Spinal cord (tissue), 10 donors: Measurements from ENCODE around the gene SNX22. TPM values are rescaled to one million over a fixed set of nuclear protein-coding genes. Genes with fewer than 3 reads are reported as not detected.
A peak's percentile ranks its signal among the peaks of the same experiment; 100 is the strongest.

Source experiments
- DNase-seq, 6 donors: peaks; one replicate each; pipeline versions ENCODE4 v3.0.0 to v3.0.0-alpha.2; 2013 to 2015; ENCODE audit warnings: low spot score in 6 of 6, low read depth in 4 of 6
- H3K27ac ChIP-seq: one replicate; pipeline ENCODE4 v1.5.1; 2013; ENCODE audit warnings: low read depth, low read length, control low read depth
- H3K27me3 ChIP-seq: one replicate; pipeline ENCODE4 v1.6.1; 2013; ENCODE audit warnings: low read length; ENCODE audit not compliant: control insufficient read depth, insufficient read depth
- H3K36me3 ChIP-seq: one replicate; pipeline ENCODE4 v1.6.1; 2013; ENCODE audit warnings: low read length; ENCODE audit not compliant: control insufficient read depth, insufficient read depth
- H3K4me1 ChIP-seq: one replicate; pipeline ENCODE4 v1.6.1; 2013; ENCODE audit warnings: low read length; ENCODE audit not compliant: control insufficient read depth, insufficient read depth
- H3K4me3 ChIP-seq: one replicate; pipeline ENCODE4 v1.5.1; 2013; ENCODE audit warnings: low read depth, low read length, control low read depth
- H3K9me3 ChIP-seq: one replicate; pipeline ENCODE4 v1.6.1; 2013; ENCODE audit warnings: low read length; ENCODE audit not compliant: control insufficient read depth, insufficient read depth
- WGBS: methylation state at CpG from one replicate; pipeline ENCODE4 v1.1.5; 2013; ENCODE audit warnings: missing lambda C conversion rate; ENCODE audit not compliant: insufficient coverage; 5-methylcytosine and 5-hydroxymethylcytosine counted together
- polyA plus RNA-seq, 2 donors: library from polyadenylated mRNA; unstranded; fragments of 120-200 nt; gene quantifications; one replicate each; pipeline ENCODE4 v1.2.1, GENCODE V29; 2013; ENCODE audit not compliant: insufficient read length in 2 of 2
- total RNA-seq, 2 donors: library from RNA; depleted of rRNA in 1 of 2; stranded (reverse); fragments of 120-200 nt in 1 of 2; fragments of >200 nt in 1 of 2; gene quantifications; one replicate each; pipeline versions ENCODE4 v1.2.3 to v1.2.4, GENCODE V29; 2013 to 2014
- donor health status: healthy.

SNX22 gene
- total and polyA plus RNA-seq, 4 donors: 9.9 to 35.2 (median 21.7) TPM

DNA sequence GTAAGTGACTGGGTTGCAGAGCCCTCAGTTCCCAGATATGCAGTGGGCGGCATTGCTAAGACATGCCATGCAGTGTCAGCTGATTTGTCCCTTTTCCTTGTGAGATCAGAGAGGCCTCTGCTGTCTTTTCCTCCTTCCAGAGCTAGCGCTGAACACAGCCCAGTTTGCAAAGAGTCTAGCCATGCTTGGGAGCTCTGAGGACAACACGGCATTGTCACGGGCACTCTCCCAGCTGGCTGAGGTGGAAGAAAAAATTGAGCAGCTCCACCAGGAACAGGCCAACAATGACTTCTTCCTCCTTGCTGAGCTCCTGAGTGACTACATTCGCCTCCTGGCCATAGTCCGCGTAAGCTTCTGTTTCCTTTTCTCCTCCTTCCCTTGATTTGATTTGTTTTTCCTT, 20.0 kb upstream of the SNX22 start:
- no peaks in the 10 kb centered on the region for H3K9me3 ChIP-seq
- H3K27ac ChIP-seq: no peak overlapping the region
- no peaks in the 10 kb centered on the region for H3K27me3 ChIP-seq
- H3K4me3 ChIP-seq: no peak overlapping the region
- no peak for DNase-seq
- peaks cover 76% of the 10 kb centered on the region for H3K36me3 ChIP-seq
- H3K4me1 ChIP-seq: peaks cover 9% of the 10 kb centered on the region
- WGBS: 94% methylated on average over 7 of the region's 7 CpGs

DNA sequence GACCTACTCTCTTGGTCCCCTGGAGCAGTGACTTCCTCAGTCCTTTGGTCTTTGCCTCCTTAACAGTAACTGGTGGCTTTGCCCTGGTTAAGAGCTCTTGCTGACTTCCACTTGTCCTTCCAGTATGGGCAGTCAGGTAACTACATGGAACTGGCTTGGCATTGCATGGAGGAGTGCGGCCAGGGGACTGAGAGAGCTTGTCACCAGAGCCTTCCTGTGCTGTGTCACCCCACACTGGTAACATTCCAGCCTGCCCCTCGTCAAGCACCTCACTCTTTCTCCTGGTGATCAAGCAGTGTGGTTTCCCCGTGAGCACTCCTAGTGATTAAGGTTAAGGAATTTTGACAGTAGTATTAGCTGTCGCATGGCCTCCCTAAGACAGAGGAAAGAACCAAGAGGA, 19.3 kb upstream of the SNX22 start:
- DNase-seq: no peak
- Histone ChIP-seq H3K9me3 (no peaks in the 10 kb centered on the region), H3K36me3 (peaks cover 79% of the 10 kb centered on the region), H3K27me3 (no peaks in the 10 kb centered on the region), H3K27ac (no peak overlapping the region), H3K4me3 (no peak overlapping the region), H3K4me1 (peaks cover 12% of the 10 kb centered on the region)
- WGBS: 100% methylated on average over 2 of the region's 4 CpGs

DNA sequence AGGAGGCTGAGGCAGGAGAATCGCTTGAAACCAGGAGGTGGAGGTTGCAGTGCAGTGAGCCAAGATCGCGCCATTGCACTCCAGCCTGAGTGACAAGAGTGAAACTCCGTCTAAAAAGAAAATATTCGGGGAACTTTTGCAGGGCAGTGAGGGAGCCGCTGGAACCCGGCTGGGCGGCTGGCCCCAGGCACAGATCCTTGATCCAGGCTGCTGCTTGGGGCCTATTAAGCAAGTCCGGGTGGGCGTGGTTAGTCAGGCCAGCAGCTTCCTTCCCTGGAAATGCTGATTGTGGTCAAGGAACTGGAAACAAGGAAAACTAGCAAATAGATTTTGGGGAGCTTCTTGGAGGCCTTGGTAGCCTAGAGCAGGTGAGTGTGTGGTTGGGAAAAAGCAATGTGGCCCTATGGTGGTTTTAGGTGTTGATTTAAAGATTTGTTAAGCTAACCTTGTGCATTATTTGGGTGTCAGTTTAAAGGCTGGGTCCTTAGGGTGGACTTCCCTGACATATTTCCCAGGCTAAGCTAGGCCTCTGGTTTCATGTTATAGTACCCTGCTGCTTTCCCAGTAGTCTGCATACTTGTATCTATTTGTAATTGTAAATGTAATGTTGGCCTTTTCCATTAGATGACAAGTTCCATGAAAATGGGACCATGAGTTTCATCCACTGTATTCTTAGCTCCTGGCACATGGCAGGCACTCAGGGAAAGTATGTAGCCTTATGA, 17.7 kb upstream of the SNX22 start:
- WGBS: 96% methylated on average over 10 of the region's 10 CpGs
- Histone ChIP-seq H3K27me3 (no peaks in the 10 kb centered on the region), H3K36me3 (peaks cover 90% of the 10 kb centered on the region), H3K4me1 (peaks cover 13% of the 10 kb centered on the region), H3K9me3 (no peaks in the 10 kb centered on the region), H3K4me3 (no peak overlapping the region), H3K27ac (no peak overlapping the region)
- no peak for DNase-seq

DNA sequence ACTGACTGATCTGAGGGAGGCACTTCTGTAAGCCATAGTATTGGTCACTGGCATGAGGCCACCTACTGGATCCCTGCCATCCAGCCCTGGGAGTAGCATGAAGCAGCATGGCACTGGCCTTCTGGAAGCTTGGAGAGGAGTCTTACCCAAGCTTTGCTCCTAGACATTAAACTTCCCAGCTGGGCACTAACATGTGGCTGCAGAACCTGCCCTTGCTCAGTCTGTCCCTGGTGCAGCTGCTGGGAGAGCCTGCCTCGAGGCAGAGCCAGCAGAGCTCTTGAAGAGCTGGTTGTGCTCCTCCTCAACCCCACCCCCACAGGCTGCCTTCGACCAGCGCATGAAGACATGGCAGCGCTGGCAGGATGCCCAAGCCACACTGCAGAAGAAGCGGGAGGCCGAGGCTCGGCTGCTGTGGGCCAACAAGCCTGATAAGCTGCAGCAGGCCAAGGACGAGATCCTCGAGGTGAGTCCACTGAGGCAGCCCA, 17.1 kb upstream of the SNX22 start:
- peak overlapping the region; percentile 4 for H3K27ac ChIP-seq
- peaks cover 13% of the 10 kb centered on the region for H3K4me1 ChIP-seq
- 55% methylated on average over 9 of the region's 9 CpGs for WGBS
- H3K4me3 ChIP-seq: no peak overlapping the region
- H3K9me3 ChIP-seq: no peaks in the 10 kb centered on the region
- H3K27me3 ChIP-seq: no peaks in the 10 kb centered on the region
- DNase-seq: peak in 2 of 6 donors; percentile 68 to 72
- H3K36me3 ChIP-seq: peaks cover 87% of the 10 kb centered on the region

DNA sequence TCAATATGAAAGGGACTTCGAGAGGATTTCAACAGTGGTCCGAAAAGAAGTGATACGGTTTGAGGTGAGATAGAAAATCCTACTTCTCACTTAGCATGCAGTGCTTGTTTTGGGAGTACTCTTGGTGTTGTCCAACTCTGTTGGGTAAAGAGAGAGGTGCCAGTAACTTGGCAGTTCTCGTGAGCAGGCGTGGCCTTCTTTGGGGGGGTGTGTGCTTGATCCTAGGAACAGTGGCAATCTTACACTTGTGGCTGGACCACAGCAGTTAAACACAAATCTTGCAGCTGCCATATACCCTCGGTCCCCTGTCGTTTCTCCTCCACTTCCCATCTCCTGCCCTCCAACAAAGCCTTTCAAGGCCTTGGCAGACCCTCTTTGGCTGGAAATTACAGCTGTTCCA, 15.2 kb upstream of the SNX22 start:
- Histone ChIP-seq H3K36me3 (peaks cover 77% of the 10 kb centered on the region), H3K27ac (no peak overlapping the region)
- WGBS: 88% methylated on average over 3 of the region's 7 CpGs

DNA sequence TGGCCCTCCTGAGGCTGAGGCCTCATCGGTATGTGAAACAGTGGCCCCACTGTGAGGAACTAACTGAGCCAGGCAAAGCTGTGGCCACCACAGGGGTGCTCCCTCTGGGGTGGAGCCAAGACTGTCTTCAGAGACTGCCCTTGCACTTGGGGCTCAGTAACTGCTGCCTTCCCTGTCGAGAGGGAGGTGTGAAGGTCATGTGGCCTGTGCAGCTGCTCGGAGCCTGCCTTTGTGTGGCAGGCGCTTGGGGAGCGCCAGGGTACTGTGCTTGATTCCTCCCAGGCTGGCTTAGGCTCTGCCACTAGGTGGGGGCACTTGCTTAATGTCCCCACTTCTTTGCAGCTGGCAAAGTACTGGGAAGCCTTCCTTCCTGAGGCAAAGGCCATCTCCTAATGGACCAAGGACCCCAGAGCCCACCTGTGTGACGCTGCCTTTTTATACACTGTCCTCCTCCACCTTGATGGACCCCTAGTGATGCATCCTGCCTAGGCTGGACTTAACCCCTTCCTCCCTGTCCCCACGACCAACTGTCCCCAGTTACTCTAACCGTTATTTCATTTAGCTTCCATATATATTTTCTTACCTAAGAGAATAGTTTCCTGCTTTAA, 14.2 kb upstream of the SNX22 start:
- Histone ChIP-seq H3K4me3 (no peak overlapping the region), H3K4me1 (peaks cover 13% of the 10 kb centered on the region), H3K27me3 (no peaks in the 10 kb centered on the region), H3K36me3 (peaks cover 76% of the 10 kb centered on the region), H3K9me3 (no peaks in the 10 kb centered on the region), H3K27ac (no peak overlapping the region)
- DNase-seq: no peak
- 55% methylated on average over 7 of the region's 8 CpGs for WGBS

More for the DNA sequence above, 15.2 kb upstream of the SNX22 start:
- no peak overlapping the region for H3K4me3 ChIP-seq
- no peaks in the 10 kb centered on the region for H3K27me3 ChIP-seq
- peaks cover 13% of the 10 kb centered on the region for H3K4me1 ChIP-seq
- H3K9me3 ChIP-seq: no peaks in the 10 kb centered on the region
- DNase-seq: no peak

DNA sequence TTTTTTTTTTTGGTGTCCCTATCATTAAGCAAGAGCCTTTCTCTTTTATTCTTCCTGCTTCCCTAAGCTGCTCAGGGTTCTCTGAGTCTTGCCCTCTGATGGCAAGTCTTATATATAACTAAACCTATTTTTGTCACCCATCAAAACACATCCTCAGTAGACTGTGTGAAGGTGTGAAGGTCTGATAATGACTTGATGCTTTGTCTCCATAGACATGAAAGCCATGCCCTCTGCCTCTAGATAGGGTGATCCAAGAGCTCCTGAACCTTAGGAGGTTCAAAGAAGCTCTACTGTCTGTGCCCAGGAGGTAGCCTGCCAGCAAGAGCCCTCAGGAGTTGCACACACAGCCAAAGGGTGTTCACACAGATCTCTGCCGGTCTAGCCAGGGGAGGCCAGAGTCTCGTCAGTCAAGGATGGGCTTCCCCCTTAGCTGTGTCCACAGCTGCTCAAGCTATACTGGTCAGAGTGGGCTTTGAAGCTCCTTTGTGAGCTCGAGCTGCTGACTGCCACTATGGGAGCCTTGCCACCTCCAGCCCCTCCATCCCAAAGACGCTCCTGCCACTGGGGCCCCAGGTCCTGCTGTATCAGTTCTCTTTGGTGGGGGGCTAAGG, 13.1 kb upstream of the SNX22 start:
- 95% methylated on average over 3 of the region's 4 CpGs for WGBS
- H3K27ac ChIP-seq: no peak overlapping the region
- H3K9me3 ChIP-seq: no peaks in the 10 kb centered on the region
- no peaks in the 10 kb centered on the region for H3K27me3 ChIP-seq
- peaks cover 72% of the 10 kb centered on the region for H3K36me3 ChIP-seq
- no peak overlapping the region for H3K4me3 ChIP-seq
- peaks cover 13% of the 10 kb centered on the region for H3K4me1 ChIP-seq
- no peak for DNase-seq

DNA sequence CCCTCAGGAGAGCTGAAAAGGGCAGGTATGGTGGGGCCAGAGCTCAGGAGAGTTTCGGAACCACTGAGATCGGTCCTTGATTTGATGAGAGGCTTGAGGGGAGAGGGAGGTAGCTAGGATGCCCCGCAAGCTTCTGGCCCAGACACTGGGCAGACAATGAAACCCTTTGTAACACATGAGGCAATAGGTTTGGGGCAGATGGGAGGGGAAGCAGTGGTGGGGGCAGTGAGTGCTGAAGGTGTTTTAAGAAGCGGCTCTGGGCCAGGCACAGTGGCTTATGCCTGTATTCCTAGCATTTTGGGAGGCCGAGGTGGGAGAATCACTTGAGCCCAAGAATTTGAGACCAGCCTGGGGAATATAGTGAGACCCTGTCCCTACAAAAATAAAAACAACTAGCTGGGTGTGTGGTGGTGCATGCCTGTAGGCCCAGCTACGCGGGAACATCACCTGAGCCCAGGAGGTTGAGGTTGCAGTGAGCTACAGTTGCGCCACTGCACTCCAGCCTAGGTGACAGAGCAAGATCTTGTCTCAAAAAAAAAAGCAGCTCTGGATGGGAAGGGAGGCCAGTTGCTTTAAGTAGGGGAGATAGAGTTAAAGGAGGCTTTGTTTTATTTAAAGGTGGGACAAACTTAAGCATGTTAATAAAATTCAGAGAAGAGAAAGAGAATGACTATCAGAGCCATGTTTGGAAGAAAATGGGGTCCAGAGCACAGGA, 9.6 kb upstream of the SNX22 start:
- Histone ChIP-seq H3K4me1 (peaks cover 28% of the 10 kb centered on the region), H3K27ac (no peak overlapping the region), H3K36me3 (peaks cover 61% of the 10 kb centered on the region), H3K4me3 (no peak overlapping the region), H3K27me3 (no peaks in the 10 kb centered on the region), H3K9me3 (no peaks in the 10 kb centered on the region)
- 92% methylated on average over 7 of the region's 8 CpGs for WGBS
- DNase-seq: no peak

DNA sequence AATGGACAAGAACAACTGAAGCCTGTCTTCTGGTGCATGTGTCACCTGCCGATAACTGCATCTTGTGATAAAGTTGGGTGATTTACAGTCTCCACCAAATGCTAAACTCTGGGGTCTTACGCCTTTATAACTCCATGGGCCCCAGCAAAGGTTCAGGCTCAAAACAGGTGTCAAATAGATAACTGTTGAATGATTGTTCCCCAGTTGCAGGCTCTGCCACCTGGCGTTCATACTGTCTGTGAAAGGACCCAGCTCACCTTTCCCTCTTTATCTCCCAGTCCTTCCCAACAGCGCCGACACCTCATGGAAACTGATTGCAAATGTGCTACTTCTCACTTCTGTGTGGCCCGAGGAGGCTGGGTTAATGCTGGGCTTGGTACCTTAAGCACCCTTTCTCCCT, 8.3 kb upstream of the SNX22 start:
- WGBS: 94% methylated on average over 4 of the region's 6 CpGs
- no peak overlapping the region for H3K27ac ChIP-seq
- no peak overlapping the region for H3K4me3 ChIP-seq
- no peak for DNase-seq
- H3K4me1 ChIP-seq: peaks cover 34% of the 10 kb centered on the region
- no peaks in the 10 kb centered on the region for H3K27me3 ChIP-seq
- no peaks in the 10 kb centered on the region for H3K9me3 ChIP-seq
- H3K36me3 ChIP-seq: peaks cover 56% of the 10 kb centered on the region
